Activated naive CD4-positive, alpha-beta T cell treated with anti-CD3 and anti-CD28 coated beads, Interleukin-2, amount 50 U/mL, for 72 hours (primary cell): ENCODE results near the gene OPCML. TPM values are rescaled to one million over a fixed set of nuclear protein-coding genes. Genes with fewer than 3 reads are reported as not detected.

Source experiments
- ATAC-seq, 2 donors: fragments of 150-1000 bp; cut with Tn5 transposase; 2 replicates each; pipeline ENCODE4 v1.10.0; 2021; ENCODE audit warnings: mild to moderate bottlenecking in 2 of 2, moderate library complexity in 2 of 2
- DNase-seq, 2 donors: peaks; one replicate each; pipeline ENCODE4 v3.0.0; 2021 to 2022; ENCODE audit warnings: low spot score in 2 of 2
- H3K27ac Mint-ChIP-seq, 2 donors: one replicate each; pipeline ENCODE4 v1.8.0; 2022; ENCODE audit warnings: mild to moderate bottlenecking in 2 of 2, mixed read lengths in 2 of 2
- H3K36me3 Mint-ChIP-seq, 2 donors: one replicate each; pipeline ENCODE4 v1.8.0; 2022; ENCODE audit warnings: mixed read lengths in 2 of 2
- H3K9me3 Mint-ChIP-seq, 2 donors: one replicate each; pipeline ENCODE4 v1.8.0; 2022; ENCODE audit warnings: mixed read lengths in 2 of 2
- total RNA-seq, 2 donors: library from RNA; stranded (reverse); gene quantifications; one replicate each; pipeline ENCODE4 v1.2.3, GENCODE V29; 2022

OPCML gene
- total RNA-seq, 2 donors from 2014 or later: not detected

DNA sequence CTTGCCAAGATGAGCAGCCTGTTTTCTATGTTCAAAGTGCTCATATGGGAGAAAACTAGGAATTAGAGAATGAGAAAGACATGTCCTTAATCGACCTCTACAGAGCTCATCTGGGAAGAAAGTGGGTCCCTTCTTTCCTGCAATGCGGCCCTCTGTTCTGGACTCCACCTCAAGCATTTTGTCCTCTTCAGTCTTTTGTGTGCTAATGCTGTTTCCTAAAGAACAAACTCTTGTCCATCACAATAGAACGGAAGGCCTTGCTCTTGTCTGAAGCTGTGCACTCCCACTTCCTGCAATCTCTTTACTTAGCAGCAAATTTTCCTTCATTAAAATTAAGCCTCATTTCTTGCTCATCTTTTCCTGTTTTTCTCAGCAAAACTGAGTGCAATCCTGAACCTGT lies 206.6 kb downstream of the OPCML start:
- H3K9me3 Mint-ChIP-seq: no peaks in the 10 kb centered on the region
- H3K36me3 Mint-ChIP-seq: no peaks in the 10 kb centered on the region
- no peak overlapping the region for H3K27ac Mint-ChIP-seq
- ATAC-seq (no peak), DNase-seq (no peak)

DNA sequence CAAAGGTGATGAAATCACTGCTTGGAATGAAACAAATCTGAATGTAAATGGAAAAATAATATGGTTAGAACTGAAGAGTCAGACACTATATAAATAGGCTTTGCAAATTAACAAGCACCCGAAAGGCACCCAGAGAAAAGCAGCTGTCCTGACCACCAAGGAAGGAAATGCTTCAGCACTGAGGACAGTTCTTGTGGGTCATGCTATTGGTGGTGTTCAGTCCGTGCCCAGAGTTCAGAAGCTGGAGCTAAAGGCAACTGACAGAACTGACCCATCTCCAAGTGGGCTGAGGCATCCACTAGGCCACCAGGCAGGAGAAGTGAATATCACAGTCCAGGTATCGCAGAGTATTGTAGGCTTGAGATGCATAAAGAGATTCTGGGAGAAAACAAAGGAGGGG lies 208.9 kb downstream of the OPCML start:
- no peak for DNase-seq
- Mint-ChIP-seq H3K36me3 (no peaks in the 10 kb centered on the region), H3K27ac (no peak overlapping the region), H3K9me3 (no peaks in the 10 kb centered on the region)
- ATAC-seq: no peak

GRCh38 chr11:133318221-133318620 lies 214.1 kb downstream of the OPCML start:
- peaks cover 0 to 7% of the 10 kb centered on the region in 2 donors for H3K9me3 Mint-ChIP-seq
- DNase-seq: no peak
- no peak for ATAC-seq
- H3K27ac Mint-ChIP-seq: no peak overlapping the region
- H3K36me3 Mint-ChIP-seq: no peaks in the 10 kb centered on the region

GRCh38 chr11:133311230-133311629 lies 221.1 kb downstream of the OPCML start:
- Mint-ChIP-seq H3K9me3 (peaks cover 0 to 10% of the 10 kb centered on the region in 2 donors), H3K36me3 (no peaks in the 10 kb centered on the region), H3K27ac (no peak overlapping the region)
- DNase-seq (no peak), ATAC-seq (no peak)

DNA sequence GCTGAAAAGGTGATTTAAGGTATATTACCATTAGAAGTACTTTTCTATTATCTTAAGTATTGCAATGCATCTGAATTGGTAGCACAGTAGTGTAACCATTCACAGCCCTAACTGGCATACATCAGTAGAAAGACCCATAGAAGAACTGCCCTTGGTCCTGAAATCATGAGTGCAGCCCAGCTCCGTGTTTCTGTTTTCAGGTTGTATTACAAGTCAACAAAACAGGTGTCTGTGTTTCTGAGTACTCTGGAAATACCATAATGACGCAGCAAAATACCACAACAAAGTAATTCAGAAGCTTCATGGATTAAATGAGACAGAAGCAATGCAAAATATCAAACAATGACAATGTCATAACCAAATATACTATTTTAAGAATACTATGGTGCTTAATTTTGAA lies 226.3 kb downstream of the OPCML start:
- no peak overlapping the region for H3K27ac Mint-ChIP-seq
- peaks cover 3 to 4% of the 10 kb centered on the region in 2 donors for H3K9me3 Mint-ChIP-seq
- ATAC-seq (no peak), DNase-seq (no peak)
- H3K36me3 Mint-ChIP-seq: no peaks in the 10 kb centered on the region

- ATAC-seq (no peak), DNase-seq (no peak)
- Mint-ChIP-seq H3K36me3 (no peaks in the 10 kb centered on the region), H3K9me3 (peaks cover 3 to 4% of the 10 kb centered on the region in 2 donors), H3K27ac (no peak overlapping the region)
Observed at GRCh38 chr11:133305208-133305956, 226.9 kb downstream of the OPCML start.

DNA sequence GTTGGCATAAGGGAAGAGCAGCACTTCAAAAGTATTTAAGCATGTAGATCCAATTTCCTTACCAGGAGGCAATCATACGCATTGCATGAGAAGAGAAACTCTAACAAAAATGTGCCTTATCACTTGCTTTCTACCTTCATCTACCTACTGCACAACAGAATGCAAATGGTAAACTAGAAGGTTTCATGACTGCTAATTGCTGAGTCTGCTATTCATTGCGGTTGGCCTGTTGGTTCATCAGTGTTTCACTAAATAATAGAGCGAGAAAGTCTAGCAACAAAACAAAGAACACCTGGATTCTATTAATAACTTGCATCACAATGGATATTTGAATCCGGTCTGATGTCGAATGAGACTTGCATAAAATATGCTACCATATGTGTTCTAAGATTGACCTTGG lies 229.0 kb downstream of the OPCML start:
- no peaks in the 10 kb centered on the region for H3K36me3 Mint-ChIP-seq

DNA sequence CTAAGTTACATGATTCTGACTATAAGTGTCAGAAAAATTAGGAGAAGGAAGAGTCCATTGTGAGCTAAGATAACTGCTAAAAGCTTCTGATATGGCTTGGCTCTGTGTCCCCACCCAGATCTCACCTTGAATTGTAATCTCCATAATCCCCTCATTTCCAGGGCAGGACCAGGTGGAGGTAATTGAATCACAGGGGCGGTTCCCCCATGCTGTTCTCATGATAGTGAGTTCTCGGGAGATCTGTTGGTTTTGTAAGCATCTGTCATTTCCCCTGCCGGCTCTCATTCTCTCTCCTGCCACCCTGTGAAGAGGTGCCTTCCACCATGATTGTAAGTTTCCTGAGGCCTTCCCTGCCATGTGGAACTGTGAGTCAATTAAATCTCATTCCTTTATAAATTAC lies 230.2 kb downstream of the OPCML start:
- Mint-ChIP-seq H3K9me3 (peaks cover 2 to 4% of the 10 kb centered on the region in 2 donors), H3K36me3 (no peaks in the 10 kb centered on the region), H3K27ac (no peak overlapping the region)
- ATAC-seq (no peak), DNase-seq (no peak)

More for the DNA sequence above, 229.0 kb downstream of the OPCML start:
- DNase-seq: no peak
- Mint-ChIP-seq H3K9me3 (peaks cover 3 to 4% of the 10 kb centered on the region in 2 donors), H3K27ac (no peak overlapping the region)
- no peak for ATAC-seq

GRCh38 chr11:133300666-133301065 lies 231.6 kb downstream of the OPCML start:
- Mint-ChIP-seq H3K9me3 (peaks cover 0 to 4% of the 10 kb centered on the region in 2 donors), H3K36me3 (no peaks in the 10 kb centered on the region), H3K27ac (no peak overlapping the region)
- DNase-seq: no peak
- ATAC-seq: no peak

GRCh38 chr11:133291780-133292179 lies 240.5 kb downstream of the OPCML start:
- Mint-ChIP-seq H3K9me3 (peaks cover 4 to 7% of the 10 kb centered on the region in 2 donors), H3K27ac (no peak overlapping the region), H3K36me3 (no peaks in the 10 kb centered on the region)
- ATAC-seq (no peak), DNase-seq (no peak)

DNA sequence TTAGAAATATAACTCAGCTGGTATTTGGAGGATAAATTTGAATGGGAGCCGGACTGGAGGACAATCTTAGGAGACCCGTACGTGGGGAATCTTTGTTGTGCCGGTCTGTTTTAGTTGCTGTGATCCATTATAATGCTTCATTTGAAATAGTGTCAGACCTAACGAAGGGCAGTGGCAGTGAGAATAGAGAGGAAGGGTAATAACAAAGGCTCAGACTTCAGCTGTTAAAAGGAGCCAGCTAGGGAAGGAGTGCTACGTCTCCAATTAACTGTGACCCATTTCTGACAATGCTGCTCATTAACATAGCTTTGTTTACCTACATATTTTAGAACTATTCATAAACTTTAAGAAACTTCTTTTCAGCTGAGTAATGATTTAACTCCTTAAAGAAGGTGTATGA lies 246.9 kb downstream of the OPCML start:
- H3K36me3 Mint-ChIP-seq: no peaks in the 10 kb centered on the region
- no peak overlapping the region for H3K27ac Mint-ChIP-seq
- no peak for ATAC-seq
- no peak for DNase-seq
- peaks cover 5 to 7% of the 10 kb centered on the region in 2 donors for H3K9me3 Mint-ChIP-seq

- DNase-seq (no peak), ATAC-seq (no peak)
- Mint-ChIP-seq H3K27ac (no peak overlapping the region), H3K36me3 (no peaks in the 10 kb centered on the region), H3K9me3 (peaks cover 5 to 7% of the 10 kb centered on the region in 2 donors)
Observed at GRCh38 chr11:133284156-133284555, 248.1 kb downstream of the OPCML start.

DNA sequence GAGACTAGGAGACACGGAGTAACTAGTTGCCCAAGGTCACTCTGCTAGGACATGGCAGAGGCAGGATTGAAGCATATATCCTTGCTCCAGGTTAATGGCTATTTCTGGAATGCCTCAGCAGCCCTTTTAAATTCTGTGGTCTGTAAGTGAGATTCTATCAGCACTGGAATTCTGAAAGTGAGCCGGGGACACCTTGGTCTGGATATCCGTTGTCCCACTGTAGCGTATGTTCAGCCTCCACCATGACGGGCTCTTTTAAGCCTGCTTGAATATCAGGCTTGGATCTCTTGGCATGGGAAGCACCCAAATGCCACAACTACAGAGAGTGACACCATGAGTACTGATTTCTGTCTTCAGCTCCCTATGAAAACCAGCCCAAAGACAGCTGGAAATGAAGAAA lies 254.4 kb downstream of the OPCML start:
- ATAC-seq: no peak
- H3K9me3 Mint-ChIP-seq: peaks cover 0 to 4% of the 10 kb centered on the region in 2 donors
- no peak overlapping the region for H3K27ac Mint-ChIP-seq
- no peaks in the 10 kb centered on the region for H3K36me3 Mint-ChIP-seq
- no peak for DNase-seq

DNA sequence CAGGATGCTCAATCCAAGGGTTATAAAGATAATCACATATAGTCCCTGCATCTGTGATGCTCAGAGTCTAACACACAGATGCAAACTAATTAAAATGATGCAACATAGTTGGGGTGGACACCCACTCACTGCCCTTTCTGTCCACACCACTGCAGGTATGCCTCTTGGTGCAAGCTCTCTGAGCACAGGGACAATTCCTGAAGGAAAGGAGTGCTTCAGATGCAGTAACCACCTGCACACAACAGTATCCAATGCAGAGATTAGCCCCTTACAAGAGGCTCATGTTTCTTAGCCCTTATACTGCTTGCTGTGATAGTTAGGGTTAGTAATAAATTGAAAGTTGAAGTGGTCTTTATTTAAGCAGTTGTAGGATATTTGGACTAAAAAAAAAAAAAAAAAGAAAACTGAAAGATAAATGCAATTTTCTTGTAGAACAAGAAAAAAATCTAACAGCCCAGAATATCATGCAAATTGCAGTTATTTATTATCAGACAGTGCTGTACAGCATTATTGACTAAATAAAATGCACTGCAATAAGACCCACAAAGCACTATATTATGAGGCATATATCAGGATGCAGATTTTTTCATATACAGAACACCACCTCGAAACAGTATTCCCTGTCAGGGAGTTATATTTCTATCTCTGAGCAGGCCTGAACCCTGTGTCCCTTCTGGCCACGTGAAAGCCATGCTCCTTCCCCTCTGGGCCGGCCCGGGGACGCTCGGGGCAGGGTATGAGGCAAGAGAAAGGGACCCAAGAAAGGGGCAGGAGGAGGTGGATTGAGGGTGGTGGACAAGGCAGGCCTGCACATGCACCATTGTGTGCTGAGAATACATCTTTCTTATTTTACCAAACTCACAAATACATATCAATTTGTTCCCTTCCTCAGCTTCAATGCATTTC lies 260.2 kb downstream of the OPCML start:
- DNase-seq (no peak), ATAC-seq (no peak)
- Mint-ChIP-seq H3K9me3 (peaks cover 4 to 5% of the 10 kb centered on the region in 2 donors), H3K27ac (no peak overlapping the region), H3K36me3 (no peaks in the 10 kb centered on the region)

GRCh38 chr11:133271206-133271605 lies 261.1 kb downstream of the OPCML start:
- no peaks in the 10 kb centered on the region for H3K36me3 Mint-ChIP-seq
- ATAC-seq (no peak), DNase-seq (no peak)
- H3K27ac Mint-ChIP-seq: no peak overlapping the region
- H3K9me3 Mint-ChIP-seq: peaks cover 5 to 9% of the 10 kb centered on the region in 2 donors

DNA sequence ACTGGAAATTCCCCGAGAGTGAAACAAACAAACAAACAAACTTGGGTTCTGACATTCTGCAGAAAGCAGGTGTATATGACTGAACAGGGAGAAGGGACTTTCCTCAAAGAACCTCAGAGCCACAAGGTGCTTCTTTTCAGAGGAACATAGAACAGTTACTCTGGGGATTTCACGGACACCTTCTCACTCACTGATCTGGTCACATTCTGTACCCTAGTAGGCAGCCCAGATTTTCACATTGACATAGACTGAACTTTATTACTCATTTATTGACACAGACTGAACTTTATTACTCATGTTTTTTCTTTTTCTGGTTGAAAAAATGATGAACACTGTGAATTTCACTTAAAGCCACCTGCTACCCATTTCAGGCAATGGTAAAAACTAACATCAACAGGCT lies 263.0 kb downstream of the OPCML start:
- no peaks in the 10 kb centered on the region for H3K36me3 Mint-ChIP-seq
- ATAC-seq: peak; percentile 47 to 98
- H3K9me3 Mint-ChIP-seq: peaks cover 13 to 15% of the 10 kb centered on the region in 2 donors
- DNase-seq: no peak
- no peak overlapping the region for H3K27ac Mint-ChIP-seq

- Mint-ChIP-seq H3K27ac (no peak overlapping the region), H3K36me3 (no peaks in the 10 kb centered on the region), H3K9me3 (peaks cover 13 to 15% of the 10 kb centered on the region in 2 donors)
- DNase-seq (no peak), ATAC-seq (no peak)
Observed at GRCh38 chr11:133266986-133267385, 265.3 kb downstream of the OPCML start.
